GM12875 (cell line): Measurements from ENCODE around the gene ZNF24.

Experiments
- H3K4me3 ChIP-seq: one replicate; pipeline ENCODE4 v1.5.1; 2011; ENCODE audit warnings: low read depth, low read length, control low read depth
- TF ChIP-seq, protein P1 (sequence below): IDR thresholded peaks from 2 replicates; pipeline ENCODE4 v1.5.1; 2011; ENCODE audit warnings: low read depth, mild to moderate bottlenecking, control low read depth, inconsistent platforms, low read length, moderate library complexity, borderline replicate concordance; ENCODE audit not compliant: insufficient read depth

Gene ZNF24

DNA sequence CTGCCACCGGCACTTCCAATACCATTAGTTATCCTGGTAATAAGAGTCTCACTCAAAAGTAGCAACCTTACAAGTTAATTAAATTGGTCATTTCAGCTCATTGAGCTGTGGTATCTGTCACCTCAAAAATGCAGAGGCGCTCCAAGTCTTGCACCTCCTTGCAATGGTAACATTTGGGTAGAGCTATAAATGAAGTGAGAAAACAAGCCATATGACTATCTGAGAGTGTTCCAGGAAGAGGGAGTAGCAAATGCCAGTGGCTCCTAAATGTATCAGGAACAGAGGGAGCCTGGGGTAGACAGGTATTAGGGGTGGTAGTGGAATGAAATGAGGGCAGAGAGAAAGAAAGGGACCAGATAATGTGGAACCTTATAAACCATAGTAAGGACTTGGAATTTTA, 48.2 kb downstream of the ZNF24 start:
- TF ChIP-seq, protein P1, sequence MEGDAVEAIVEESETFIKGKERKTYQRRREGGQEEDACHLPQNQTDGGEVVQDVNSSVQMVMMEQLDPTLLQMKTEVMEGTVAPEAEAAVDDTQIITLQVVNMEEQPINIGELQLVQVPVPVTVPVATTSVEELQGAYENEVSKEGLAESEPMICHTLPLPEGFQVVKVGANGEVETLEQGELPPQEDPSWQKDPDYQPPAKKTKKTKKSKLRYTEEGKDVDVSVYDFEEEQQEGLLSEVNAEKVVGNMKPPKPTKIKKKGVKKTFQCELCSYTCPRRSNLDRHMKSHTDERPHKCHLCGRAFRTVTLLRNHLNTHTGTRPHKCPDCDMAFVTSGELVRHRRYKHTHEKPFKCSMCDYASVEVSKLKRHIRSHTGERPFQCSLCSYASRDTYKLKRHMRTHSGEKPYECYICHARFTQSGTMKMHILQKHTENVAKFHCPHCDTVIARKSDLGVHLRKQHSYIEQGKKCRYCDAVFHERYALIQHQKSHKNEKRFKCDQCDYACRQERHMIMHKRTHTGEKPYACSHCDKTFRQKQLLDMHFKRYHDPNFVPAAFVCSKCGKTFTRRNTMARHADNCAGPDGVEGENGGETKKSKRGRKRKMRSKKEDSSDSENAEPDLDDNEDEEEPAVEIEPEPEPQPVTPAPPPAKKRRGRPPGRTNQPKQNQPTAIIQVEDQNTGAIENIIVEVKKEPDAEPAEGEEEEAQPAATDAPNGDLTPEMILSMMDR = no peak
- no peak overlapping the region for H3K4me3 ChIP-seq

DNA sequence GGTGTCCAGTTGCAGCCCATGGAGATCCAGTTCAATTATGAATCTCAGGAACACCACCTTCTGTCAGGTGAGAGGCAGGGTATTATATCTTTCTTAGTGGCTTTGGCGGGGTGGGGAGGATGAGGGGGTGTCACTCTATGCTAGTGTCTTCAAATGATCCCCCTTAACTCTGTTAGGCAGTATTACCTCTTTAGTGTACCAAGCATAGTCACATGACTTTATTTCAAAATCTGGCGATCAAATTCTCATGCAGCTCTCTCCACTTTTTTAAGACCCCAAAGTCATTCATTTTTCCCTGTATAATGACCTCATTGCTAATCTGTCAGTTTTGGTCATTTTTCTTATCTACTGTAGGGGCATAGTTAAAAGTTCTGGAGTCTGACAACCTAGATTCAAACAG, 53.1 kb downstream of the ZNF24 start:
- TF ChIP-seq, protein P1 = no peak
- H3K4me3 ChIP-seq = peak overlapping the region; percentile 75

DNA sequence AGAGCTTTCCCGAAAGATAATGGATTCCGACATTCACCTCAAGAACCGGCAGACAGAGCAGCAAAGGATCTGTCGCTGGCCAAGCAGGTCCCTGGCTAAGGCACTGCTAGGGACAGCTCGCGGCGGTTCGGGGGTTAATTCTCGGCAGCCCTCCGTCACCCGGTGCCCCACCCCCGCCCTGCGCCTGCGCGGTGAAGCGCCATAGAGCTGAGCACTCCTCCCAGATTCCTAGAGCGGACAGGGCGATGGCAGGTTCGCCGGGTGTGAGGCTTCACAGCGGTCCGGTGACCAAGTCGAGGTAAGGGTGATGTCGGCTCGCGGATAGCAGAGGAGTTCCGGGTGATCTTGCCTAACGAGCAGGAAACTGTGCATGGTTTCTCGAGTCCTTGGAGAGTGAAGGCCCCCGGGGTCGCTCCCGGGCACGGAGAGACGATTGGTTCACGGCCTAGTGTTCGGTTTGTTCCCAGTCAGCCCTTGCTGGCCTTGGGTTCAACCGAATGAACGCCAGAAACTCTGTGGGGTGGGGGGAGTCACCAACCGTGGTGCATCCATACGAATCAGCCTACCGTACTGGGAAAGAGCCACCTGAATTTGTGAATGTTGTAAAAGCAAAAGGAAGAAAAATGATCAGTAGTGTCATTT, 54.0 kb downstream of the ZNF24 start, which contains the start of gene ZSCAN30:
Gene ZSCAN30, minus strand, starts transcription at position 136 of the 642 bp plus-strand sequence. CDS start 25,877 bp downstream, outside the sequence.
- H3K4me3 ChIP-seq = peak within 1 kb of the TSS; percentile 75
- TF ChIP-seq, protein P1 = no peak

DNA sequence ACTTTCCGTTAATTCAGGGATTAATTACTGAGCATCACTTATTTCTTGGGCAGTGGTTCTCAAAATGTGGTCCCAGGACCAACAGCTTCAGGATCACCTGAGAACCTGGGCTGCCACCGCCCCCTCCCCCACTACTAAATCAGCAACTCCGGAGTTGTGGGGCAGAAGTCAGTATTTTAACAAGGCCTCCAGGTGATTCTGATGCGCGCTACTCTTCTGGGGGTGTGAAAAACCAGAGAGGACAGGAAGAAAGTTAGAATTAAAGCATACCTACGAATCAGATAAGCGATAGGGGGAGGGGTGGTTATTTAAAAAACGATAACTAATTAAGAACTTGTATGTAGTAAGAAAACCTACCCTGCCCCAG, 54.5 kb downstream of the ZNF24 start:
- TF ChIP-seq, protein P1 = no peak
- peak overlapping the region; percentile 75 for H3K4me3 ChIP-seq

DNA sequence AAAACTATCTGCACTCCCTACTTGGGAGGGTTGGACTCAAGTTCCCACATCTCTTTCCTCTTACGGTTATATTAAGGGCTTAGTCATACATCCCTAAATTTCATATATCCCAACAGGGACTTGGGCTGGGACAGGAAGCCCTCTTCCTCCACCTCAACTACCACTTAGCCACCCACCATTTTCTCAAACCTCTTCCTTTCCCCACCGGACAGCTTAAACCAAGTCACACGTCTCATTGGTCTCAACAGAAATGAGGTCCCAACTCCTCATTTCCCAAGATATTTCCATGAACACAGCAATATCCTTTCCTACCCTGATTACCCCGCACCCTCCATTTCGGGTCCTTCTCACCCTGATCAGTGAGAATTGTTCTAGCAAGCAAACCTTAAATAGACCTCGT, 54.9 kb downstream of the ZNF24 start:
- peak overlapping the region; percentile 75 for H3K4me3 ChIP-seq
- TF ChIP-seq, protein P1 = no peak

DNA sequence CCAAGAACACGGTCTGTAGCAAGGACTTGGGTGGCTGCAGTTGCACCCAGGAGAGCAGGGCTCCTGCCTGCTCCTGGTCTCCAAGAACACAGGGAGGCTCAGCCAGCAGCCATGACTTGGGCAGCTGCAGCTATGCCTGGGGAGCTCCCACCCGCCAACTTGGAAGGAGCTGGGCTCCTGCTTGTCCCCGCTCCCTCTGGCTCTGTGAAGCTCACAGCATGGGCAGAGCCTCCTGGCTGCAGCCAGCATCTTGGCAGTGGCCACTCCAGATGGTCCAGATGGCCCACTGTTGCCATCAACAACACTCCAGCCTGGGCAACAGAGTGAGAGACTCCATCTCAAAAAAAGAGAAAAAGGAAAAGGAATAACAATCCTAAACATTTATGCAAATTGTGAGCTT, 59.4 kb downstream of the ZNF24 start:
- TF ChIP-seq, protein P1 = no peak
- H3K4me3 ChIP-seq = no peak overlapping the region
